Endothelial cell of umbilical vein (primary cell): ENCODE data around the gene TMEM121B. TPM values are rescaled to one million over a fixed set of nuclear protein-coding genes. Genes with fewer than 3 reads are reported as not detected.

ENCODE experiments used
- BruUV-seq: library from RNA; stranded (reverse); fragments of 400-500 nt; replicated peaks from 2 replicates; lab custom pipeline; 2021; lab: Mats Ljungman, UMichigan
- CTCF ChIA-PET: fragments of 300-600, 350-600 bp; sonication (Branson Sonifier 250); formaldehyde crosslinking; loops from one replicate; lab custom pipeline; 2021; ENCODE audit warnings: antibody characterized with exemption, inconsistent platforms; lab: Charles Lee
- POLR2A ChIA-PET: fragments of 300-600, 350-600 bp; sonication (Branson Sonifier 250); formaldehyde crosslinking; loops from one replicate; lab custom pipeline; 2021; ENCODE audit warnings: antibody characterized with exemption, inconsistent platforms; lab: Charles Lee
- DNase-seq: peaks from one replicate; pipeline ENCODE4 v3.0.0-alpha.2; 2011; ENCODE audit warnings: low read depth, low spot score
- FAIRE-seq: peaks from 2 replicates; lab custom pipeline; 2011; peaks lifted over from hg19 to GRCh38; lab: Jason Lieb, UNC
- H2AFZ ChIP-seq: 2 replicates; pipeline ENCODE4 v1.6.0; 2012; ENCODE audit warnings: low read depth, low read length, control low read depth, inconsistent platforms
- H3K27ac ChIP-seq: 2 replicates; pipeline ENCODE4 v1.5.1; 2011; ENCODE audit warnings: low read depth, mild to moderate bottlenecking, control low read depth, low read length, moderate library complexity; ENCODE audit not compliant: insufficient read depth
- H3K27me3 ChIP-seq, 2 experiments: 2 replicates each; pipeline versions ENCODE4 v1.6.0 to v1.6.1; 2011; ENCODE audit warnings: low read length in 2 of 2, mixed read lengths in 1 of 2; ENCODE audit not compliant: control insufficient read depth in 2 of 2, insufficient read depth in 2 of 2
- H3K36me3 ChIP-seq, 2 experiments: 2 replicates in 1 of 2; 3 replicates in 1 of 2; pipeline ENCODE4 v1.5.1; 2011; ENCODE audit warnings: low read length in 2 of 2, mild to moderate bottlenecking in 1 of 2, moderate library complexity in 1 of 2; ENCODE audit not compliant: control insufficient read depth in 2 of 2, insufficient read depth in 2 of 2; ENCODE audit errors: extremely low read depth in 1 of 2
- H3K4me1 ChIP-seq: 3 replicates; pipeline ENCODE4 v1.5.1; 2011; ENCODE audit warnings: mild to moderate bottlenecking, low read length; ENCODE audit not compliant: control insufficient read depth, insufficient read depth; ENCODE audit errors: extremely low read depth
- H3K4me2 ChIP-seq: 2 replicates; pipeline ENCODE4 v1.6.1; 2011; ENCODE audit warnings: low read length, control low read depth, mixed read lengths; ENCODE audit not compliant: insufficient read depth
- H3K4me3 ChIP-seq, 3 experiments: fragments of 200-600 bp in 1 of 3; sonication (generic), shearing (Covaris generic) in 1 of 3; replicated peaks in 1 of 3; 2 replicates each; pipeline ENCODE4 v1.5.1; 2011 to 2016; ENCODE audit warnings: control low read depth in 3 of 3, low read length in 3 of 3, mild to moderate bottlenecking in 2 of 3, inconsistent platforms in 1 of 3, low read depth in 1 of 3, moderate library complexity in 1 of 3; ENCODE audit not compliant: insufficient read depth in 1 of 3
- H3K79me2 ChIP-seq: 2 replicates; pipeline ENCODE4 v1.6.0; 2012; ENCODE audit warnings: low read length, inconsistent platforms; ENCODE audit not compliant: control insufficient read depth, insufficient read depth
- H3K9ac ChIP-seq: replicated peaks from 2 replicates; pipeline ENCODE3; 2011; ENCODE audit warnings: low read length, control low read depth; ENCODE audit not compliant: insufficient read depth; ENCODE audit errors: extremely low read depth
- H3K9me1 ChIP-seq: replicated peaks from 3 replicates; pipeline ENCODE4 v1.6.0; 2011; ENCODE audit warnings: mild to moderate bottlenecking, low read length; ENCODE audit not compliant: control insufficient read depth, insufficient read depth; ENCODE audit errors: extremely low read depth
- H3K9me3 ChIP-seq: replicated peaks from 2 replicates; pipeline ENCODE4 v1.5.1; 2012; ENCODE audit warnings: low read length, inconsistent platforms; ENCODE audit not compliant: control insufficient read depth, insufficient read depth
- H4K20me1 ChIP-seq: replicated peaks from 2 replicates; pipeline ENCODE3; 2011; ENCODE audit warnings: mild to moderate bottlenecking, low read length; ENCODE audit not compliant: control insufficient read depth, insufficient read depth; ENCODE audit errors: extremely low read depth
- CTCF ChIP-seq, 2 donors: IDR thresholded peaks; 1 replicate in 1 of 2; 2 replicates in 1 of 2; pipeline ENCODE4 v1.5.1; 2011; ENCODE audit warnings: low read length in 2 of 2, mild to moderate bottlenecking in 2 of 2, moderate library complexity in 2 of 2, control low read depth in 1 of 2, inconsistent platforms in 1 of 2, low read depth in 1 of 2; ENCODE audit not compliant: insufficient read depth in 1 of 2; ENCODE audit errors: extremely low read depth in 1 of 2
- EZH2 ChIP-seq: IDR thresholded peaks from 2 replicates; pipeline ENCODE4 v1.6.1; 2012; ENCODE audit warnings: borderline replicate concordance, low read depth, mild to moderate bottlenecking, moderate library complexity, low read length, inconsistent platforms; ENCODE audit not compliant: severe bottlenecking
- FOS ChIP-seq: IDR thresholded peaks from 2 replicates; pipeline ENCODE4 v1.6.1; 2011; ENCODE audit warnings: mild to moderate bottlenecking, low read length, moderate library complexity, borderline replicate concordance; ENCODE audit not compliant: insufficient read depth
- GATA2 ChIP-seq: IDR thresholded peaks from 2 replicates; pipeline ENCODE4 v1.7.0; 2011; ENCODE audit warnings: low read depth, mild to moderate bottlenecking, moderate library complexity, mixed read lengths, low read length; ENCODE audit not compliant: insufficient read length, insufficient read depth
- JUN ChIP-seq: IDR thresholded peaks from 2 replicates; pipeline ENCODE4 v1.6.1; 2011; ENCODE audit warnings: borderline replicate concordance, low read depth; ENCODE audit not compliant: insufficient read length, insufficient read depth
- MAX ChIP-seq: IDR thresholded peaks from 2 replicates; pipeline ENCODE4 v1.6.1; 2011; ENCODE audit not compliant: insufficient read depth, insufficient read length
- POLR2A ChIP-seq: IDR thresholded peaks from 2 replicates; pipeline ENCODE4 v1.6.1; 2012; ENCODE audit warnings: low read depth, mild to moderate bottlenecking, control low read depth, low read length
- POLR2AphosphoS5 ChIP-seq: IDR thresholded peaks from 2 replicates; pipeline ENCODE4 v1.6.1; 2012; ENCODE audit warnings: low read depth, mild to moderate bottlenecking, control low read depth, low read length, moderate library complexity; ENCODE audit not compliant: insufficient read depth
- dilution Hi-C: fragments of 300-500 bp; cut with MboI; formaldehyde crosslinking; loops from one replicate; pipeline ENCODE4 v1.15.0; 2019; ENCODE audit warnings: low sequenced_read_pairs; ENCODE audit not compliant: extremely low pct_ligation_motif_present
- intact Hi-C: fragments of 100-400 bp; cut with micrococcal nuclease; formaldehyde crosslinking; loops from one replicate; pipeline ENCODE4 v1.10.0; 2022
- polyA plus RNA-seq, 4 experiments: library from polyadenylated mRNA; depleted of rRNA in 3 of 4; stranded (reverse) in 3 of 4; unstranded in 1 of 4; fragments of >200 nt; gene quantifications; 2 replicates each; pipeline versions ENCODE4 v1.2.1 to v1.2.3, GENCODE V29; 2011 to 2012; ENCODE audit warnings: missing spikeins in 1 of 4
- total RNA-seq: library from RNA; stranded (reverse); gene quantifications from 2 replicates; pipeline ENCODE4 v1.2.3, GENCODE V29; 2021

Gene TMEM121B
- total and polyA plus RNA-seq, 2 donors (not counting 3 experiments of a cell fraction or from before 2014, with no cell fraction given), result 0.18 to 0.33 TPM

GRCh38 chr22:17113600-17113999 is 7.6 kb downstream of the TMEM121B start:
- H3K36me3 ChIP-seq, result no peaks in the 10 kb centered on the region
- H3K4me2 ChIP-seq, result no peak overlapping the region
- DNase-seq (no peak), FAIRE-seq (no peak)
- no peak overlapping the region for H3K27ac ChIP-seq
- H4K20me1 ChIP-seq, result no peaks in the 10 kb centered on the region
- no peaks in the 10 kb centered on the region for H3K9me3 ChIP-seq
- ChIA-PET CTCF (interaction anchor here (1.6 to 2.7 kb wide), 3 partner anchors 39 to 388 kb away, joined by 3 to 8 read pairs (median 7); no protein-coding TSS in a partner anchor), POLR2A (no interaction called here)
- H3K9me1 ChIP-seq, result no peaks in the 10 kb centered on the region
- H2AFZ ChIP-seq, result no peak overlapping the region
- BruUV-seq, result no TSS peak
- H3K27me3 ChIP-seq, result peaks cover 3 to 4% of the 10 kb centered on the region in 2 experiments
- no peak for TF ChIP-seq FOS
- dilution Hi-C loops, result no loop called here
- H3K4me1 ChIP-seq, result no peaks in the 10 kb centered on the region
- intact Hi-C loops, result no loop called here
- H3K4me3 ChIP-seq, result no peak overlapping the region
- no peaks in the 10 kb centered on the region for H3K79me2 ChIP-seq
- H3K9ac ChIP-seq, result no peak overlapping the region

GRCh38 chr22:17112491-17113042 is 8.6 kb downstream of the TMEM121B start:
- DNase-seq (no peak), FAIRE-seq (no peak)
- H3K27ac ChIP-seq, result no peak overlapping the region
- dilution Hi-C loops (no loop called here), intact Hi-C loops (no loop called here)
- BruUV-seq, result no TSS peak
- H3K79me2 ChIP-seq, result no peaks in the 10 kb centered on the region
- no peaks in the 10 kb centered on the region for H3K9me1 ChIP-seq
- TF ChIP-seq EZH2 (no peak), MAX (no peak), GATA2 (no peak), POLR2A (no peak), POLR2AphosphoS5 (no peak), CTCF (IDR thresholded peaks at IDR 0.05; ENCODE audit: extremely low read depth in 1 of 2, insufficient read depth in 1 of 2, low read depth in 1 of 2, low read length in 2 of 2) (no peak), JUN (no peak), FOS (no peak)
- ChIA-PET POLR2A (no interaction called here), CTCF (interaction anchor here (2.0 to 2.7 kb wide), 2 partner anchors 54 to 389 kb away, joined by 7 to 8 read pairs; no protein-coding TSS in a partner anchor)
- H3K9ac ChIP-seq, result no peak overlapping the region
- H2AFZ ChIP-seq, result no peak overlapping the region
- no peaks in the 10 kb centered on the region for H3K4me1 ChIP-seq
- H3K36me3 ChIP-seq, result no peaks in the 10 kb centered on the region
- H3K27me3 ChIP-seq, result peaks cover 0 to 4% of the 10 kb centered on the region in 2 experiments
- H3K4me3 ChIP-seq, result no peak overlapping the region
- no peaks in the 10 kb centered on the region for H3K9me3 ChIP-seq
- no peaks in the 10 kb centered on the region for H4K20me1 ChIP-seq
- no peak overlapping the region for H3K4me2 ChIP-seq
